ENCODE data around the gene OR2T10. TPM values are rescaled to one million over a fixed set of nuclear protein-coding genes. Genes with fewer than 3 reads are reported as not detected.

Gene OR2T10
- total and polyA plus RNA-seq, 2 of the 8 experiments (the other 6 are each of a cell fraction or from before 2014, with no cell fraction given) = not detected

GRCh38 chr1:248590055-248590454 lies 7.4 kb downstream of the OR2T10 start:
- Histone ChIP-seq H2BK12ac (ENCODE audit: low read depth, low read length) (no peak overlapping the region), H3K9ac (replicated peaks in 1 of 4; ENCODE audit: extremely low read depth in 1 of 4, low read depth in 3 of 4, low read length in 3 of 4) (no peak overlapping the region), H3K27ac (ENCODE audit: low read depth, low read length) (no peak overlapping the region), H3K4me2 (ENCODE audit: insufficient read depth in 1 of 2, low read depth in 2 of 2, low read length in 2 of 2) (no peak overlapping the region), H4K20me1 (replicated peaks in 1 of 2; ENCODE audit: control insufficient read depth in 1 of 2, insufficient read depth in 2 of 2, low read length in 2 of 2) (no peaks in the 10 kb centered on the region), H3K27me3 (replicated peaks in 1 of 4; ENCODE audit: control insufficient read depth in 3 of 4, extremely low read depth in 1 of 4, insufficient read depth in 3 of 4, low read length in 3 of 4) (no peaks in the 10 kb centered on the region), H2AK5ac (ENCODE audit: low read depth, low read length) (no peak overlapping the region), H2BK20ac (ENCODE audit: low read length) (no peak overlapping the region), H3K4me1 (replicated peaks in 1 of 4; ENCODE audit: control insufficient read depth in 3 of 4, insufficient read depth in 4 of 4, low read length in 3 of 4) (no peaks in the 10 kb centered on the region), H4K91ac (replicated peaks; ENCODE audit: insufficient read length, low read length) (no peak overlapping the region), H3K23ac (ENCODE audit: insufficient read length) (no peak overlapping the region), H4K5ac (ENCODE audit: insufficient read length, low read depth, low read length) (no peak overlapping the region), H2BK15ac (ENCODE audit: low read length) (no peak overlapping the region), H3K18ac (ENCODE audit: extremely low read depth, low read length) (no peak overlapping the region), H2BK120ac (replicated peaks; ENCODE audit: low read depth, low read length) (no peak overlapping the region), H3K23me2 (ENCODE audit: low read depth, low read length) (no peaks in the 10 kb centered on the region), H3K79me2 (ENCODE audit: control insufficient read depth in 1 of 2, insufficient read depth in 2 of 2, low read length in 2 of 2) (no peaks in the 10 kb centered on the region), H3K56ac (replicated peaks; ENCODE audit: insufficient read length, low read depth, low read length) (no peak overlapping the region), H3K14ac (ENCODE audit: insufficient read length) (no peak overlapping the region), H4K8ac (ENCODE audit: extremely low read depth, insufficient read depth, low read length) (no peak overlapping the region), H2AFZ (ENCODE audit: low read length) (no peak overlapping the region), H3K36me3 (ENCODE audit: control insufficient read depth in 2 of 4, insufficient read depth in 4 of 4, low read length in 3 of 4) (no peaks in the 10 kb centered on the region), H3K9me3 (ENCODE audit: insufficient read depth in 2 of 2, low read depth in 1 of 2, low read length in 1 of 2) (peaks cover 43 to 65% of the 10 kb centered on the region in 2 experiments), H3K4ac (replicated peaks; ENCODE audit: insufficient read length, low read depth, low read length) (no peak overlapping the region), H2BK5ac (ENCODE audit: low read depth, low read length) (no peak overlapping the region), H3K4me3 (ENCODE audit: extremely low read depth in 1 of 4, insufficient read depth in 2 of 4, low read depth in 3 of 4, low read length in 4 of 4) (no peak overlapping the region), H3K79me1 (ENCODE audit: low read depth, low read length) (no peaks in the 10 kb centered on the region)
- WGBS, 2 experiments (ENCODE audit: extremely low coverage in 1 of 2, insufficient coverage in 1 of 2, insufficient read length in 1 of 2, insufficient replicate concordance in 2 of 2, low coverage in 1 of 2, low lambda C conversion rate in 2 of 2, missing lambda C conversion rate in 1 of 2) = 90% methylated on average over 17 of the region's 17 CpGs; no CpG with 5 or more reads in 1 of the 2 experiments
- POLR2A ChIA-PET (ENCODE audit: partially characterized antibody) = no interaction called here
- DNase-seq (ENCODE audit: low read depth in 1 of 2, low spot score in 2 of 2) = no peak
- CTCF ChIA-PET (ENCODE audit: partially characterized antibody) = no interaction called here
- FAIRE-seq = no peak
- TF ChIP-seq FOSL1 (IDR thresholded peaks at IDR 0.05; ENCODE audit: insufficient read depth, low read depth, low read length) (no peak), USF2 (IDR thresholded peaks at IDR 0.05; ENCODE audit: low read length) (no peak)

All from H1 (cell line).